Spinal cord (tissue), 10 donors: ENCODE data around the gene INSYN1. TPM values are rescaled to one million over a fixed set of nuclear protein-coding genes. Genes with fewer than 3 reads are reported as not detected.

Experiments
- DNase-seq, 6 donors: peaks; one replicate each; pipeline versions ENCODE4 v3.0.0 to v3.0.0-alpha.2; 2013 to 2015; ENCODE audit warnings: low spot score in 6 of 6, low read depth in 4 of 6
- H3K27ac ChIP-seq: one replicate; pipeline ENCODE4 v1.5.1; 2013; ENCODE audit warnings: low read depth, low read length, control low read depth
- H3K27me3 ChIP-seq: one replicate; pipeline ENCODE4 v1.6.1; 2013; ENCODE audit warnings: low read length; ENCODE audit not compliant: control insufficient read depth, insufficient read depth
- H3K36me3 ChIP-seq: one replicate; pipeline ENCODE4 v1.6.1; 2013; ENCODE audit warnings: low read length; ENCODE audit not compliant: control insufficient read depth, insufficient read depth
- H3K4me1 ChIP-seq: one replicate; pipeline ENCODE4 v1.6.1; 2013; ENCODE audit warnings: low read length; ENCODE audit not compliant: control insufficient read depth, insufficient read depth
- H3K4me3 ChIP-seq: one replicate; pipeline ENCODE4 v1.5.1; 2013; ENCODE audit warnings: low read depth, low read length, control low read depth
- H3K9me3 ChIP-seq: one replicate; pipeline ENCODE4 v1.6.1; 2013; ENCODE audit warnings: low read length; ENCODE audit not compliant: control insufficient read depth, insufficient read depth
- WGBS: methylation state at CpG from one replicate; pipeline ENCODE4 v1.1.5; 2013; ENCODE audit warnings: missing lambda C conversion rate; ENCODE audit not compliant: insufficient coverage; 5-methylcytosine and 5-hydroxymethylcytosine counted together
- polyA plus RNA-seq, 2 donors: library from polyadenylated mRNA; unstranded; fragments of 120-200 nt; gene quantifications; one replicate each; pipeline ENCODE4 v1.2.1, GENCODE V29; 2013; ENCODE audit not compliant: insufficient read length in 2 of 2
- total RNA-seq, 2 donors: library from RNA; depleted of rRNA in 1 of 2; stranded (reverse); fragments of 120-200 nt in 1 of 2; fragments of >200 nt in 1 of 2; gene quantifications; one replicate each; pipeline versions ENCODE4 v1.2.3 to v1.2.4, GENCODE V29; 2013 to 2014
- donor health status: healthy.

The INSYN1 gene
- total and polyA plus RNA-seq, 4 donors = 24.2 to 138 (median 76.6) TPM

GRCh38 chr15:73724212-73724611 is 28.9 kb downstream of the INSYN1 start:
- Histone ChIP-seq H3K4me1 (peaks cover 21% of the 10 kb centered on the region), H3K9me3 (no peaks in the 10 kb centered on the region), H3K27me3 (no peaks in the 10 kb centered on the region), H3K4me3 (no peak overlapping the region), H3K27ac (no peak overlapping the region), H3K36me3 (no peaks in the 10 kb centered on the region)
- WGBS = 62% methylated on average over 2 of the region's 3 CpGs
- DNase-seq = no peak

DNA sequence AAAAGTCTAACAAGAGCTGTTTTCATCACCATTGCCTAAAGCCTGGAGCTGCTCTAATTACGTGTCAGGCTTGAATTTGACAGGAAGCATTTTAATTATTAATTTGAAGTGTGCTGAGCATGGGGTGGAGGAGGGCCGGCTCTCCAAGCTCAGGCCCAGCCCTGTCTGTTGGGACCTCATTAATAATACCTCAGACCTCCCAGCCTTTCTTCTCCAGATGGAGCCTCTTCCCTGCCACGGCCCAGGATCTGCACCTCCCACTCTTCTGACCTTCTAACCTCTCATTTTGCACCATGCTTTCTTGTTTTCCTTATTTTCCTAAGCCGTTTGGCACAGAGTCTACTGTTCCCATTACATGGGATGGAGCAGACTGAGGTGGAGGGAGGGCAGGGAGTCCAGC is 30.0 kb downstream of the INSYN1 start:
- Histone ChIP-seq H3K27me3 (no peaks in the 10 kb centered on the region), H3K36me3 (no peaks in the 10 kb centered on the region), H3K4me1 (peaks cover 24% of the 10 kb centered on the region), H3K4me3 (no peak overlapping the region), H3K27ac (no peak overlapping the region), H3K9me3 (no peaks in the 10 kb centered on the region)
- DNase-seq = no peak
- 60% methylated on average over 2 of the region's 4 CpGs for WGBS

DNA sequence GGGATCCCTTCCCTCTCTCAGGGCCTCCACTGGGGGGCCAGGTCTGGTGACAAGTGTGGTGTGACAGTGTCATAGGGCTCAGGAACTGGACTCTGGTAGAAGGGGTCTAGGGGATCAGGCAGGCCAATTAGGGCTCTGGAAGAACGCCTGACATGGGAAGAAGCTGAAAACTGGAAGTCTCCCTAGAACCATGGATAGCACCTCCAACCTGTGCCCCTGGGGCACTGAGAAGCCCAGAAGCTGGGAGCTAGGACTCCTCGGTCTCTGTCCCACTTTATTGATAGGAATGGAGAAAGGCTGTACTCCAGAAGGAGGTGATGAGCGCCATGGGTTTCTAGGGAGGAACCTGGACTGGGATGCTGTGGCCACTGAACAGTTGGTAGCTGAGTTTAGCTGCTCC is 30.7 kb downstream of the INSYN1 start:
- WGBS = 97% methylated on average over 3 of the region's 3 CpGs
- Histone ChIP-seq H3K27me3 (no peaks in the 10 kb centered on the region), H3K9me3 (no peaks in the 10 kb centered on the region), H3K4me3 (no peak overlapping the region), H3K4me1 (peaks cover 24% of the 10 kb centered on the region), H3K27ac (no peak overlapping the region), H3K36me3 (no peaks in the 10 kb centered on the region)
- DNase-seq = no peak

DNA sequence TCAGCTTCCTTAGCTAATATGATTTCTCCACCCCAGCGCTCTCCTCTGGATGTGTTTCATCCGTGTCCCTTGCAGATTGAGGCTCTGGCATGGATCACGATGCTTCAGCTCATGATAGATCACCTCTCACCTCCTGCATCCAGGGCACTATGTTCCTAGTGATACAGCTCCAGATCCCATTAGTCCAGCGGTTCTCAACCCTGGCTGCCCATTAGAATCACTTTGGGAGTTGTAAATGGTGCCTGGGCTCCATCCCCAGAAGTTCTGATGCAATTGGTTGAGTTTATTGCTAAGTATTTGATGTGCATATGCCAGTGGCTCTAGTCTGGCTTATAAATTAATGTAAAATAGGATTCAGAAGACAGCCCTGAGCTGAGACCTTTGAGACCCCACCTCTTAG is 34.5 kb downstream of the INSYN1 start:
- Histone ChIP-seq H3K36me3 (peaks cover 12% of the 10 kb centered on the region), H3K4me3 (no peak overlapping the region), H3K27me3 (no peaks in the 10 kb centered on the region), H3K4me1 (peaks cover 24% of the 10 kb centered on the region), H3K9me3 (no peaks in the 10 kb centered on the region), H3K27ac (no peak overlapping the region)
- 80% methylated on average over 3 of the region's 4 CpGs for whole genome bisulfite sequencing
- DNase-seq = no peak

GRCh38 chr15:73717802-73718201 is 35.3 kb downstream of the INSYN1 start:
- WGBS = 54% methylated on average over 8 of the region's 11 CpGs
- peaks cover 24% of the 10 kb centered on the region for H3K4me1 ChIP-seq
- no peaks in the 10 kb centered on the region for H3K27me3 ChIP-seq
- H3K36me3 ChIP-seq = peaks cover 21% of the 10 kb centered on the region
- H3K27ac ChIP-seq = no peak overlapping the region
- no peak overlapping the region for H3K4me3 ChIP-seq
- DNase-seq = no peak
- H3K9me3 ChIP-seq = no peaks in the 10 kb centered on the region

DNA sequence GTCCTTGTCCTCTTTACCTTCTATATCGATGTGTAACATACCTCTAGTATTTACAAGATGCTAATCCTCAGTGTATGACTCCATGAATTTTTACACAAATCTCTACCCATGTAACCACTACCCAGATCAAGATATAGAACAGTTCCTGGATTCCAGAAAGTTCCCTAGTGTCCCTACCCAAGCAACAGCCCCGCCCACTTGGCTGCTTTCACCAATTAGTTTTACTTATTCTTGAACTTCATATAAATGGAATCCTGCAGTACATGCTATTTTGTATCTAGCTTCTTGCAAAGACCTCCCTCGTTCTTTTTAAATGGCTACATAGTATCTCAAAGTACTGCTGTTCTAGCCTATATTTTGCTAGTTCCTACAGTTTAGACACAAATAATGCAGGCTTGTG is 35.9 kb downstream of the INSYN1 start:
- WGBS = 87% methylated on average over 2 of the region's 3 CpGs
- no peak overlapping the region for H3K4me3 ChIP-seq
- H3K27ac ChIP-seq = no peak overlapping the region
- H3K9me3 ChIP-seq = no peaks in the 10 kb centered on the region
- H3K27me3 ChIP-seq = no peaks in the 10 kb centered on the region
- H3K36me3 ChIP-seq = peaks cover 27% of the 10 kb centered on the region
- peaks cover 24% of the 10 kb centered on the region for H3K4me1 ChIP-seq
- no peak for DNase-seq

- WGBS = 76% methylated on average over 6 of the region's 6 CpGs
- peak in 1 of 6 donors; percentile 74 for DNase-seq
- no peak overlapping the region for H3K4me3 ChIP-seq
- peaks cover 22% of the 10 kb centered on the region for H3K4me1 ChIP-seq
- H3K36me3 ChIP-seq = peaks cover 31% of the 10 kb centered on the region
- H3K9me3 ChIP-seq = no peaks in the 10 kb centered on the region
- H3K27ac ChIP-seq = no peak overlapping the region
- no peaks in the 10 kb centered on the region for H3K27me3 ChIP-seq
These were observed 36.7 kb downstream of the INSYN1 start for GRCh38 chr15:73716417-73716816.

DNA sequence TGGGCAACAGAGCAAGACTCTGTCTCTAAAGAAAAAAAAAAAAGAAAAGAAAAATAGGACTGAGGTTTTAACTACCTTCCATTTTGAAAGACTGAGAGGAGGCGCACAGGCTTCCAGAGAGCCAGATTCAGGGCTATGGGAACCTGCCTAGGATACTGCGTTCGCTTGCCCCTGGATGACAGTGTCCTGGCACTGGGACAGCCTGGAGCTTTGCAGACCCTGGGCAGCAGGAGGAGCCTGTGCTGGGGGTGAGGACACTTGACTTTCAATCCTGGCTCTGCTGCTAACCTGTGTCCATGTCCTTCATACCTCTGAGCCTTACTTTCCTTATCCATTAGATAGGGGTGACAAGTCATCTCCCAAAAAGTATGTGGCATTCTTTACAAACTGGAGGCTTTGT is 37.7 kb downstream of the INSYN1 start:
- H3K4me3 ChIP-seq = no peak overlapping the region
- DNase-seq = no peak
- H3K27me3 ChIP-seq = no peaks in the 10 kb centered on the region
- H3K27ac ChIP-seq = no peak overlapping the region
- H3K9me3 ChIP-seq = no peaks in the 10 kb centered on the region
- H3K36me3 ChIP-seq = peaks cover 40% of the 10 kb centered on the region
- H3K4me1 ChIP-seq = peaks cover 15% of the 10 kb centered on the region
- 69% methylated on average over 3 of the region's 3 CpGs for WGBS

- WGBS = 100% methylated on average over 1 of the region's 5 CpGs
- Histone ChIP-seq H3K36me3 (peaks cover 44% of the 10 kb centered on the region), H3K27ac (no peak overlapping the region)
These were observed 38.4 kb downstream of the INSYN1 start for GRCh38 chr15:73714695-73715301.

GRCh38 chr15:73712107-73712506 is 41.0 kb downstream of the INSYN1 start:
- no peaks in the 10 kb centered on the region for H3K9me3 ChIP-seq
- no peak for DNase-seq
- no peak overlapping the region for H3K4me3 ChIP-seq
- H3K36me3 ChIP-seq = peaks cover 70% of the 10 kb centered on the region
- H3K4me1 ChIP-seq = no peaks in the 10 kb centered on the region
- no peaks in the 10 kb centered on the region for H3K27me3 ChIP-seq
- H3K27ac ChIP-seq = no peak overlapping the region

More at GRCh38 chr15:73714695-73715301, 38.4 kb downstream of the INSYN1 start:
- Histone ChIP-seq H3K4me3 (no peak overlapping the region), H3K9me3 (no peaks in the 10 kb centered on the region), H3K27me3 (no peaks in the 10 kb centered on the region), H3K4me1 (peaks cover 8% of the 10 kb centered on the region)
- DNase-seq = no peak
